ENCODE measurements around the gene CPT1A.

The CPT1A gene

DNA sequence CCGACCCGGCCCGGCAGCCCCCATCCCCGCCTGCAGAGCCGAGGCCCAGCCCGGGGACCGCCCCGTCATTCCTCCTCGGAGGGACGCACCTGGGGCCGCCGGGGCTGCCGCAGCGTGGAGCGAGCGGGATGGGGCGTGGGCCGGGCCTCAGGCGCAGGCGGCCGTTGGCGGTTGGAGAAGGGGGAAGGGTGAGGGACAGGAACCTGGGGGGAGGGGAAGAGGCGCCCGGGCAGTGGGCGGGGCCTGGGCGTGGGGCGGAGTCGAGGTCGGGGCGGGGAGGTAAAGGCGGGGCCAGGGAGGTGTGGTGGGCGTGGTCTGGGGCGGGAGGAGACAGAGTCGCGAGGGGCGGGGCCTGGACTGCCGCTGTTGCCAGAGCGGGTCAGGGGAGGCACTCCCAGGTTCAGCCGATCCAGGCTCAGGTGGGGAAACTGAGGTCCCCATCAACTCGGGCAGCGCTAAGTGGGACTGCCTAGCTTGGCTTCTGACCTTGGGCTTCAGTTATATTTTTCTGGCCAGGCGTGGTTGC, 90.3 kb downstream of the CPT1A start, which contains the start of gene TESMIN:
TSS of gene TESMIN (minus strand) at position 190 of the 526 bp plus-strand sequence. CDS start 860 bp downstream, outside the sequence.
- DNase-seq, result peak; percentile 86

- no peak for DNase-seq
These were observed 90.8 kb downstream of the CPT1A start for GRCh38 chr11:68751004-68751325.

DNA sequence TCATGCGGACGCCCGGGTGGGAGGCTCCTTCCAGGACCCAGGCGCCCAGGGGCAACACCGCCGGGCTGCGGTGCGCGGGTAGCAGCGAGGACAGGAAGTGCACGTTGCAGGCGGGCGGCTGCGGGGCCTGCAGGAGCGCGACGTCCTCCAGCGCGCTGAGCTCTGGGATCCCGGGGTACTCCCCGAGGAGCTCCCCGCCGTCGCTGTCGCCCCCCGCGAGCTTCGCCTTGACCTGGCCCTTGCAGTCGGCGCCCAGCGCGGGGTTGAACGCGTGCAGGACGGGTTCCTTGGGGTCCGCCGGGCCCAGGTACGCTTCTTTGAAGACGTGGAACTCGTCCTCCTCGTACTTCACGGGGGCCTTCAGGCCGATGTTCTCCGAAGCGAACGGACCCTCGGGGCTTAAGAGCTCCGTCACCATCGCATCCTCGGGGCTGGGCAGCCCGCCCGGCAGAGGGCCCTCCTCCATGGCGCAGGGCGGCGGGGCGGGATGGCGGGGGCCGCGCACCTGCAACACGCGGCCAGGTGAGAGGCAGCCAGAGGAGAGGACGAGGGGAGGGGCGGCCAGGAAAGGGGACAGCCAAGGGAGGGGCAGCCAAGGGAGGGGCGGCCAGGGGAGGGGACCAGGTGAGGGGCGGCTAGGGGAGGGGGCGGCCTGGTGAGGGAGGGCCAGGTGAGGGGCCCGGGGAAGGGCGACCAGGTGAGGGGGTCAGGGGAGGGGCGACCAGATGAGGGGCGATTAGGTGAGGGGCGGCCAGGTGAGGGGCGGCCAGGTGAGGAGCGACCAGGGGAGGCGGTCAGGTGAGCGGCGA, 91.3 kb downstream of the CPT1A start:
- DNase-seq, result no peak

DNA sequence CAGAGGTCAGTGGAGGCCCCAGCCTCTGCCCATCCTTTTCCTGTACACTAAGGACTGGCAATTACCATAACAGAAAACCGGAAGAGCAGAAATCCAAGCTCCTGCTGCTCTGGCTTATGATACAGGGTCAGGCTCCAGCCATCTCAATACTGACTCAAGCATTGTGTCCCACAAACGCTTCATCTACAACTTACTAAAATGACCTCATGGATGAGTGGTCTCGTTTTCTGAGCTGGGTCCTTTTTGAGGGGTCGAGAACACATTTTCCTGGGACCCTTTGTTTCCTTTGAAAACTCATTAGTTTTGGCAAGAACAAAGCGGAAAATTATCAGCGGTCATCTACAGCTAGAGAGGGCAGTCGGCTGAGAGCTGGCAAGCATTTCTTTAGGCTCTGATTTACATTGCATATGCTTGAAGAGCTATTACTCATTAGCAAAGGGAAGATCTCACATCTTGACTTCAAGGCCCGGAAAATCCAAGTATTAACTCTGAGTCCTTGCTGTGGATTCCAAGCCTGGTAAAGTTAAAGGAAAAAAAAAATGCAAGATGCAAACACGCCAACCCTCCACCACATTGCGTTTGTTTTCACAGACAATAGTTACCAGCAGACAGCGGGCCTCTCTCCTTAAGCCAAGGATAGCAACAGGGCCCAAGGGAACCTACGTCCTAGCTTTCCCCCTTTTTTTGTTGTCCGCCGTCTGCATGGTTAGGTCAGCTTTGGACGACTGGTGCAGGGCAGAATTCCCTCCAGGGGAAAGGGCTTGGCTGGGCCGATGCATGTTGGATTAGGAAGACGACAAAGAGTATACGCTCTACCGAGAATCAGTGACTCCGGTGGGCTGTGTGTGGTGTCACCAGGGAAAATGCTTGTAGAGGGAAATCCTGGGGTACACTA, 92.2 kb downstream of the CPT1A start:
- no peak for DNase-seq

DNA sequence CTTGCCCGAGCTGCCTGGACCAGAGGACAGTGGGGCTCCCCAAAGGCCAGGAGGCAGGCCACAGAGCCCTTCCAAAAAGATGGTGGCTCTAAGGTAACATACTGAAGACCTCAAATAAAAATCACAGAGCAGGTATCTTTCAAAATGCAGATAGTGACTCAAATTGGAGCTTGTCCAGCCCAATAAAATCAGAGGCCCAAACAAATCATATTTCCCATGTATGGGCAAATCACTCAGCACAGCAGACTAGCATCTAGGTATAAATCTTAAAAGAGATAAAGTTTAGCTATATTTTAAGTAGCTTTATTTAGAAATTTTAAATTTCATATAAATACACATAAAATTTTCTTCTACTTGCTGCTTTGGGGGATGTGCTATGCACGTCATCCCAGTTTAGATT, 93.7 kb downstream of the CPT1A start:
- no peak for DNase-seq

GRCh38 chr11:68743539-68743938, 98.2 kb downstream of the CPT1A start:
- no peak for DNase-seq

GRCh38 chr11:68741463-68741862, 100.3 kb downstream of the CPT1A start:
- no peak for DNase-seq

- no peak for DNase-seq
These were observed 106.1 kb downstream of the CPT1A start for GRCh38 chr11:68735646-68736045.

GRCh38 chr11:68735125-68735524, 106.6 kb downstream of the CPT1A start:
- DNase-seq, result no peak

DNA sequence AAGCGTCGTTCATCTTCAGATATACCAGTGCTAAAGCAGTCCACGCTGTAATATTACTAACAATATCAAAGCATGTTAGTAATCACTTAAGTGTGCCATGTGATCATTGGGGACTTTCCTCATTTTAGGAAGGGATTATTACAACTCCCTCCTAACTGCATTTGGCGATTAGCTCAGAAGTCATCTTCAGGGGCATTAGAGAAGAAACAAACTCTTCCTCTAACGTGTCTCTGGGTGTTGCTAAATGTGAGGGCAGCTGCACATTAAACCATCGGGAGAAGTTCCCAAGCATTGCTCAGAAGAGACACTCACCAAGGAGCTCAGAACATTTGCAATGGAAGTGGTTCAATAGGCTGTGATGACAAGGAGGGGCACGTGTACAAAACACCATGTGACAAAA, 107.6 kb downstream of the CPT1A start:
- DNase-seq, result no peak

- DNase-seq, result no peak
These were observed 113.9 kb downstream of the CPT1A start for GRCh38 chr11:68727783-68728182.

- no peak for DNase-seq
These were observed 117.4 kb downstream of the CPT1A start for GRCh38 chr11:68724293-68724692.

DNA sequence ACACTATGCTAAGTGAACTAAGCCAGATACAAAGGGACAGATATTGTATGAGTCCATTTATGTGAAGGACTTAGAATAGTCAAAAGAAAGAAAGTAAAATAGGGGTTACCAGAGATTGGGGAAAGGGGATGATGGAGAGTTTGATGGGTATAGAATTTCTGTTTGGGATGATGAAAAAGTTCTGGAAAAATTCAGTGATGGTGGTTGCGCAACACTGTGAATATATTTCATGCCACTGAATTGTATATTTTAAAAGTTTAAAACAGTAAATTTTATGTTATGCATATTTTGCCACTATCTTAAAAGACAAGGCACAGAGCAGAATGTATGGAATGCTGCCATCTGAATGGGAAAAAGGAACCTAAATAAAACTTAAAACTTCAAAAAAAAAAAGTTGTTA, 119.6 kb downstream of the CPT1A start:
- no peak for DNase-seq

- DNase-seq, result no peak
These were observed 120.6 kb downstream of the CPT1A start for GRCh38 chr11:68721075-68721474.

DNA sequence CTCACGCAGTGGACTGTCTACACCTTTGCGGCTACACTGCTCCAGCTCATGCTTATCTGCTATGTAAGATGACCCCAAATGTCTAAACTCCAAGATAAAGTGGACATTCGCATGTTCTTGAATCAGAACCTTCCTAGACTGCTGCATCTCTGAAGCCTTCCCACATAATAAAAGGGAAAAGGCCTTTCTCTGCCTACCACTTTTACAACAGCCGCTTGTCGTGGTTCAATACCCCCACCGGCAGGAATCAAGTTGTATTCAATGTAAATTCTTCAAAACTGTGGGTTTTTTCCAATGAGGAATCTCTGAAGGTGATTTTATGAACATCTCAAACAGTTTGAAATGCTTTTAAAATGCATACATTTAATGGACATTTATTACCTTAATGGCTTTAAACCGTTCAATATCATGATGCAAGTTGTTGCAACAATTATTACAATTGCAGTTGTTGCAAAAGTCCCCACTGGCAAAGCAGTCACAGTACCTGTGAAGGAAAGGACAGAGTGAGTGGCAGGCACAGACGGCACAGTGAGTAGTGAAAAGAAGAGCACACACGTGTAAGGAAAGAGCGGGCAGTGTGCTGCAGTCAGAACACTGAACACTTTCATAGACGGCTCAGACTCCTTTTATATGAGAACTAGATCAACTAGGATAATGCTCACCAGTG, 126.1 kb downstream of the CPT1A start:
- no peak for DNase-seq

DNA sequence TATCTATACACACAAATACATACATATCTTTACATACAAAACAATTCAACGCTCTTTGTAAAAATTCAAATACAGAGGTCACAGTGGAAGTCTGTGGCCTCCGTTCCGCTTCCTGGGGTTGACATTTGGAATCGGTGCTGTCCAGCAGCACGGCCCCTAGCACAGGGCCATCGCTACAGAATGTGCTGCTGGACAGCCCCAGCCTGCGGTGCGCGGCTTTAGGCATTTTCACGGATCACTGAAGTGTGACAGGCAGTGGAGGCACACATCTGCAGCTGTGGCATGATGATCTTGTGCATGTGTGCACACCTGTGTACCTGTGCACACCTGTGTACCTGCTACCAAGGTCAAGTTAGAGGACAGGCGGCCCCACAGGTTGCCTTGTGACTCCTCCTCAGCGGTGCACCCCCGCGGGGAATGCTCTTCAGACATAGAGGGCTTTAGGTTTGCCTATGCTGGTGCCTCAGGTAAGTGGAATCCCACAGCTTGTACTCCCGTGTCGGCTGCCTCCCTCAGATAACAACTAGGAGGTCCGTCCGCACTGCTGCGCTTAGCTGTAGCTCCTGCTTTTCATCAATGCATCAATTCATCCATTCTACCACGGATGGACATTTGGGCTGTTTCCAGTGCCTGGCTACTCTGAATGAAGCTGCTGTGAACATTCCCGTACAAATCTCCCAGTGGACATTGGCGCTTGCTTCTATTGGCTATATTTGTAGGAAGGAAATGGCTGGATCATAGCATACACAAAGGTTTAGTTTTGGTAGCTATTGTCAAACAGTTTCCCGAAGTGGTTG, 127.5 kb downstream of the CPT1A start:
- DNase-seq, result no peak

GRCh38 chr11:68711114-68711513, 130.6 kb downstream of the CPT1A start:
- no peak for DNase-seq

DNA sequence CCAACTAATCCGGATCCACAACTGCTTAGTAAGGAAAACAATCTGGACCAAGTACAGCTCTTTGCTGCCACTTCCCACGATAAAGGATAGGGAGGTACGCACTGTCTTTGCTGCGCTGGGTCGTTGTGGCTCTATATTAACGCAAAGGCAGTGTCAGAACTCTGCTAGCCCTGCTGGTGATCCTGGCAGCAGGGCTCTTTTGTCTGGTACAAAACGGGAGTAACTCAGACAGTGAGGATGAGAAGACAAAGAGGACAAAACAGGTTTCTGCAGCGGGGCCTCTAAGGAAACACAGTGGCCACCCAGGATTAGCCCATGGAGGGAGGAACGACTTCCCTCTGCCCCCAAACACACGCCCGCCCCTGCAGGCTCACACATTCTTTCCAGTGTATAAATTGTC, 131.3 kb downstream of the CPT1A start:
- no peak for DNase-seq

DNA sequence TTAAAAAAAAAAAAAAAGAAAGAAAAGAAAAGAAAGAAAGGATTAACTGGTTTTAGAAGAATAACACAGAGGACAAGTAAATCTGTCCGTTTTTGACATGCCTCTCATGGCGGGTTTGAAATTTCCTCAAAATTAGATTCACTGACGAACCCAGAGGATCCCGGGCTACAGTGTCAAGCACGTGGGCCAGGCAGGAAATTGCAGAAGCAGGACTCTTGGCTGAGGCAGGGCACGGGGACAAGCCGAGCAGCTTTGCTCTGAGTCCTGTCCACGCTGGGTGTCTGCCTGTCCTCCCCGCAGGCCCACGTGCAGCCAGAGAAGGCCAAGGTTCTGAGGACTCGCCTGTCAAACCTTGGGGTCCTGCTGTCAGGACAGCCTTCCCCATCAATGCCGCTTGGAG, 132.7 kb downstream of the CPT1A start:
- no peak for DNase-seq

GRCh38 chr11:68707527-68707926, 134.2 kb downstream of the CPT1A start:
- DNase-seq, result no peak

GRCh38 chr11:68704887-68705286, 136.8 kb downstream of the CPT1A start:
- DNase-seq, result no peak

All from stimulated activated naive CD4-positive, alpha-beta T cell treated with Interleukin-2 at 50 U/mL for 16 hours (primary cell).